Left renal cortex interstitium (tissue), 4 donors: ENCODE data around the gene PSAT1. TPM values are rescaled to one million over a fixed set of nuclear protein-coding genes. Genes with fewer than 3 reads are reported as not detected.

Experiments used
- DNase-seq, 4 donors: peaks; one replicate each; pipeline ENCODE4 v3.0.0-alpha.2; 2013; ENCODE audit warnings: low read depth in 4 of 4, low spot score in 2 of 4, missing footprints in 1 of 4
- polyA plus RNA-seq, 4 donors: library from polyadenylated mRNA; unstranded; fragments of 120-200 nt; gene quantifications; one replicate each; pipeline ENCODE4 v1.2.1, GENCODE V29; 2013; ENCODE audit not compliant: insufficient read length in 4 of 4

The PSAT1 gene
- polyA plus RNA-seq, 4 donors: 62.5 to 76.1 (median 63.1) TPM

DNA sequence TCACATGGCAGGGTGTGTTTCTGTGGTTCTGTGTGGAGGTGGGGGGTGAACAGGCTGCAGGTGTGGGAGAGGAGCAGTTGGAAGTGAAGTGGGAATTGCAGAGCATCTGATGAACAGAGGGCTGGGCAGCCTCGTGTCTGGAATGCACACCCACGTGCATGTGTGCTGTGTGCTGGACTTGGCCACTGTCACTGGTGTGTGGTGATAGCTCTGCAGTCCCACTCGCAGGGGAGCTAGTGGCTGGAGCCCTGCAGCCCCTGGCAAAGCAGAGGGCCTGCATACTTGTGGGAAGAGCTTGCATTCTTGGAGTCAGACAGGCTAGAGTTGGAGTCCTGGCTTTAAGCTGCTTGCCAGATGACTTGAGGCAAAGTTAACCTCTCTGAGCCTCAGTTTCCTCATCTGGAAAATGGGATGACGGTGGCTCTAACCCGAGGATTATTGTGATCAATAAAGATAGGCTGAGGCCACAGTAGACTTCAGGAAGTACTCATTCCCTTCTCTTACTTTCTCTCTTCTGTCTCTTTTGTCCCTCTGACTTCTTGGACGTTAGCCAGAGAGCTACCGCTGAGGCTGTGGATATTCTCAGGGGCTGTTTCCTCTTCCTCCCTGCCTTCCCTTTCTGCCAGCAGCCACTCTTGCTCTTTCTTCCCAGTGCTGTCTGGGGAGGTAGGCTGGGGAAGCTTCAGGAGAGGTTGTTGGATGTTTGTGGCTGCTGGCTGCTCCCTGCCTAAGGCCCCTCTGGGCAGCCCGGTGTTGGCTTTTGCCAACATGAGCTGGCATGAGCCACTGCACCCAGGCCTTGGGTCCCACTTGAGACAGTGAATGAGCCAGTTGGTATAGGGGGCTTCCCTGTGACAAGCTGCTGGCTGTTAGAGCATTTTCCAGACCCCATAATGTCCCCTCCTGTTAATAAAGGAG, 18.3 kb downstream of the PSAT1 start:
- DNase-seq: no peak

- no peak for DNase-seq
Observed at GRCh38 chr9:78316166-78316892, 19.4 kb downstream of the PSAT1 start.

DNA sequence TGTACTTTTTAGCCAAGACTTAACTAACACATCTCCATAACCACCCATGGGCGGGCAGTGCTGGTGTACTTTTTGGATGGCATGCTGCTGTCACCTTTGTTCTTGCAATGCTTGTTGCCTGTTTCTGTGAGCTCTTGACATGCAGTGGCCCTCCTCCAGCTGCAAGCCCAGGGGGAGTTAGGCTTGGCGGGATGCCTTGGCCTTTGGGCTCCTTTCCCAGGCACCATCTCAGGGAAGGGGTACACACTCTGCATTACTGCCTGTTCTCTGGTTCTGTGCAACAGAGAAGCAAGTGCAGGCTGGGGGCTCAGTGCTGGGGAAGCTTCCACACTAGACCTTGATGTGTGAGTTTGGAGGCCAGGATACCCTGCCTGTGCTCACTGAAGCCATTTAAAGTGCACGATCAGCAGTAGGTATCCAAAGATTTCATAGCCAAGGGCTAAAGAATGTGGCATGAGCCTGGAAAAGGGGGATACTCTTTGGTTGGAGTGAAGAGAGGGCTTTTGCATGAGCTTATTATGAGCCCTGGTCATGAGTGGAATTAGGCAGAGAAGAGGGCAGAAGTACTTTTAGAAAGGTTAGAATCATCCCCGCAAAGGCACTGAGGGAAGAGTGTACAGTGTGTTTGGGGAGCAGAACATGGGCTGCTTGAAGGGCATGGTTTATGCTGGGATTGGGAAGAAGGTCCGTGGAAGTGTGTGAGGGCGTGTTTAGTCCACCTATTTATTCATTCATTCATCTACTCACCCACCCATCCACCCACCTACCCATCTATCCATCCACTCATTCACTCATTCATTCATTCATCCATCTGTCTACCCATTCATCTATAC, 22.5 kb downstream of the PSAT1 start:
- no peak for DNase-seq

DNA sequence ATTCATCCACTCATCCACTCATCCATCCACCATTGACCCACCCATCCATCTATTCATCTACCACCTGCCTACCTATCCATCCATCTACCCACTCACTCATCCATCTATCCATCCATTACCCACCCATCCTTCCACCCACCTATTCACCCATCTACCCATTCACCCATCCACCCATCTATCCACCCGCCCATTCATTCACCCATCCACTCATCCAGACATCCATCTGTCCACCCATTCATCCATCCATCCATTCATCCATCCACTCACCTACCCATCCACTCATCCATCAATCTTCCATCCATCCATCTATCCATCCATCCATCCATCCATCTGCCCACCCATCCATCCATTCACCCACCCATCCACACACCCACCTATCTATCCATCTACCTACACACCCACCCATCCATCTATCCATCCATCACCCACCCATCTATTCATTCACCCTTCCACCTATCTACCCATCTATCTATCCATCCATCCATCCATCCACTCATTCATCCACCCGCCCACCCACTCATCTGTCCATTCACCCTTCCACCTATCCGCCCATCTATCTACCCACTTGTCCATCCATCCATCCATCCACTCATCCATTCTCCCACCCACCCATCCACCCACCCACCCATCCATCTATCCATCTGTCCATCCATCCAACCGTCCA, 23.2 kb downstream of the PSAT1 start:
- DNase-seq: no peak

DNA sequence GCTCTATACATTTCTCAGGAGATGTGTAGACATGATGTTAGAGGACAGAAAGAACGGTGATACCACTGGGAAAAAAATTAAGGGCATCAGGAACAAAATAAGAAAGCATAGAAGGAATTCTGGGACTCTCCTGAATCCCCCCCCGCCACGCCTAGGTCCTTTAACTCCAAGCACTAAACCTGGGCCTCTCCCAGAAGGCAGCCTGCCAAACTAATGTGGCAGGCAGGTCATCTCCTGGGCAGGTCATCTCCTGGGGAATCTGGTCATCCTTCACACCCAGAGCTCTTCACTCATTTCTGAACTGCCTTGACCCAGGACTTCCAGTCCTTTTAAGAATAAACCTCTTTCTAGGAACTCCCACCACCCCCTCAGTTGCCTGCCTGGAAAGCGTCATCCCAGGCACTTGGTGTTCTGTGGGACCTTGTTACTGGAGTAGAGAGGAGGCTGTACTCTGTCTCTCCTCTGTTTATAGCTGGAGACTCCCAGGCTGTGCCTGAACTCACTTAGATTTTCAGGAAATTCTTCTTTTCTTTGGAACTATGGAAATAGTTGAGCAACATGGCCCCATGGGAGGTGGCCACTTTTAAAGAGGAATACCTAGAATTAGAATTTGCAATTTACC, 24.1 kb downstream of the PSAT1 start:
- DNase-seq: no peak

DNA sequence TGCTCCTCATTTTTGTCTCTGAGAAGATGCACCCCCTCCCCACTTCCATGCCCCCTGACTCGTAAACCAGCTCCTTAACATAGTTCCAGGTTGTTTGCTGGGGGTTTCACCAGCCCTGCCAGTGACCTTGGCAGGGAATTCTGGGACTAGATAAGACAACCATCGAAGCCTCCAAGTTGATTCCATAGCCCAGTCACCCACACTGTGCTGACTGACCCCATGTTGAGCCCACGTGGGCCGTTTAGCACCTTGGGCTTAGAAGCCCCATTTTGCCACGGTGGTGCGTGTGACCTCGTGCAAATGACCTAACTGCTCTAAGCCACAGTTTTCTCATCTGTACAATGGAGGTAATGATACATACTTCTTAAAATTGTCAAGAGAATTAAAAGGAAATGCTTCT, 24.6 kb downstream of the PSAT1 start:
- DNase-seq: no peak

GRCh38 chr9:78324068-78324650, 27.2 kb downstream of the PSAT1 start:
- no peak for DNase-seq

- DNase-seq: no peak
Observed at GRCh38 chr9:78324682-78325081, 27.8 kb downstream of the PSAT1 start.

GRCh38 chr9:78325343-78325742, 28.4 kb downstream of the PSAT1 start:
- DNase-seq: no peak

- DNase-seq: no peak
Observed at GRCh38 chr9:78325846-78326360, 29.0 kb downstream of the PSAT1 start.

GRCh38 chr9:78326564-78326963, 29.6 kb downstream of the PSAT1 start:
- DNase-seq: no peak

DNA sequence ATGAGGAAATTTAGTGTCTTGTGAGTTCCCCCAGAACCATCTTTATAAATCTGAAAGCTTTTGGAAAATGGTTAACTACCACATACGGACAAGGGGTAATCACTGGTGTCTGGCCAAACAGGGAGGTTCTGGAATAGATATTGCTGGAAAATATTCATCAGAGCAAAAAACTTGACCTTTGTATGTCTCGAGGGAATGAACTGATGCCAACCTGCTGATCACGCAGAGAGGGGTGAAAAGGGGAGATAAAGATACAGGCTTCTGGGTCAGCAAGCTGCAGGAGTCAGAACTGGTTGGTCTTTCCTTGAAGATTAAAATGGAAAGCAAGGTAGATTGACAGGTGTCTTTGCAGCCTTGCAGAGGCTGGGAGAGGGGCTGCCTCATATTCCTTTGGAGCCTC, 35.5 kb downstream of the PSAT1 start:
- no peak for DNase-seq

GRCh38 chr9:78348848-78349247, 51.9 kb downstream of the PSAT1 start:
- no peak for DNase-seq

DNA sequence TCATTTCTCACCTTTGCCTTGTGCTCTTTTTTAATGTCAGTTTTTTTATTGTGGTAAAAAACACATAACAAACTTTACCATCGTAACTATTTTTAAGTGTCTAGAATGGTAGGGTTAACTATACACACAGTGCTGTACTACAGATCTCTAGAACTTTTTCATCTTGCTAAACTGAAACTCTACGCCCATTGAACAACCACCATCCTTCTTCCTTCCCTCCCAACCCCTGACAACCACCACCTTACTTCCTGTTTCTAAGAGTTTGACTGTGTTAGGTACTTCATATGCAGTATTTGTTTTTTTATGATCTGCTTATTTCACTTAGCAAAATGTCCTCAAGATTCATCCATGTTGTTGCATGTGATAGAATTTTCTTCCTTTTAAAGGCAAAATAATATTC, 54.9 kb downstream of the PSAT1 start:
- DNase-seq: no peak

- DNase-seq: no peak
Observed at GRCh38 chr9:78354324-78354973, 57.5 kb downstream of the PSAT1 start.

GRCh38 chr9:78354989-78355388, 58.1 kb downstream of the PSAT1 start:
- DNase-seq: no peak

GRCh38 chr9:78356634-78357033, 59.7 kb downstream of the PSAT1 start:
- no peak for DNase-seq

- no peak for DNase-seq
Observed at GRCh38 chr9:78357165-78357873, 60.4 kb downstream of the PSAT1 start.
